IgD-negative memory B cell (primary cell): ENCODE measurements around the gene DUSP11. TPM values are rescaled to one million over a fixed set of nuclear protein-coding genes. Genes with fewer than 3 reads are reported as not detected.

ENCODE experiments used
- H3K27ac Mint-ChIP-seq, 3 donors: one replicate each; pipeline ENCODE4 v1.8.0; 2020 to 2022; ENCODE audit warnings: mild to moderate bottlenecking in 3 of 3, mixed read lengths in 3 of 3, moderate library complexity in 1 of 3
- H3K27me3 Mint-ChIP-seq: one replicate; pipeline ENCODE4 v1.8.0; 2021; ENCODE audit warnings: mixed read lengths
- H3K36me3 Mint-ChIP-seq: one replicate; pipeline ENCODE4 v1.8.0; 2020; ENCODE audit warnings: mild to moderate bottlenecking, mixed read lengths
- H3K4me1 Mint-ChIP-seq, 3 donors: one replicate each; pipeline ENCODE4 v1.8.0; 2020 to 2022; ENCODE audit warnings: mixed read lengths in 3 of 3, mild to moderate bottlenecking in 1 of 3
- H3K4me3 Mint-ChIP-seq, 4 donors: one replicate each; pipeline ENCODE4 v1.8.0; 2020 to 2022; ENCODE audit warnings: mild to moderate bottlenecking in 4 of 4, mixed read lengths in 4 of 4, moderate library complexity in 3 of 4
- H3K9me3 Mint-ChIP-seq, 3 donors: one replicate each; pipeline ENCODE4 v1.8.0; 2020 to 2021; ENCODE audit warnings: mixed read lengths in 3 of 3, mild to moderate bottlenecking in 1 of 3
- polyA plus RNA-seq: library from polyadenylated mRNA; unstranded; fragments of 300-500 nt; fragmentation: Illumina TruSeq; gene quantifications from one replicate; pipeline ENCODE4 v1.2.3, GENCODE V29; 2021

Gene DUSP11
- polyA plus RNA-seq, 1 donor from 2014 or later: 47.3 TPM

DNA sequence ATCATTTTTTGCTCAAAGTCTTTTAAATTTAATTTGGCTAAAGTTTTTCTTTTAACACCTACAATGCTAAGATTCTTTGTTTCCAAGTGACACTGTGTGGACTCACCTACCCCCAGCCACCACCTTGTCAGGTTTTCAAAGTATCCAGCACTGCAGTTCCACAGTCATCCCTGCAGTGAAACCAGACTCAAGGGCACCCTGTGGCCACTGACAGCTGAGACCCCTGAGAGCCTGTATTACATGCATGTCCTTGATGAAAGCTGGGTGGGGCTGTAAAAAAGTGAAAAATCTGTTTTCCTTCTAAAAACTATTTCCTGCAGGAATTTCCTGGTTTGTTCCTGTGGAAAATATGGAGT lies 62.7 kb downstream of the DUSP11 start:
- no peak overlapping the region for H3K27ac Mint-ChIP-seq
- peak overlapping the region in 1 of 4 donors; percentile 15 for H3K4me3 Mint-ChIP-seq
- H3K9me3 Mint-ChIP-seq: peaks cover 5 to 15% (median 14%) of the 10 kb centered on the region in 3 donors
- H3K27me3 Mint-ChIP-seq: peaks cover 6% of the 10 kb centered on the region
- H3K36me3 Mint-ChIP-seq: peaks cover 6% of the 10 kb centered on the region
- no peaks in the 10 kb centered on the region for H3K4me1 Mint-ChIP-seq

DNA sequence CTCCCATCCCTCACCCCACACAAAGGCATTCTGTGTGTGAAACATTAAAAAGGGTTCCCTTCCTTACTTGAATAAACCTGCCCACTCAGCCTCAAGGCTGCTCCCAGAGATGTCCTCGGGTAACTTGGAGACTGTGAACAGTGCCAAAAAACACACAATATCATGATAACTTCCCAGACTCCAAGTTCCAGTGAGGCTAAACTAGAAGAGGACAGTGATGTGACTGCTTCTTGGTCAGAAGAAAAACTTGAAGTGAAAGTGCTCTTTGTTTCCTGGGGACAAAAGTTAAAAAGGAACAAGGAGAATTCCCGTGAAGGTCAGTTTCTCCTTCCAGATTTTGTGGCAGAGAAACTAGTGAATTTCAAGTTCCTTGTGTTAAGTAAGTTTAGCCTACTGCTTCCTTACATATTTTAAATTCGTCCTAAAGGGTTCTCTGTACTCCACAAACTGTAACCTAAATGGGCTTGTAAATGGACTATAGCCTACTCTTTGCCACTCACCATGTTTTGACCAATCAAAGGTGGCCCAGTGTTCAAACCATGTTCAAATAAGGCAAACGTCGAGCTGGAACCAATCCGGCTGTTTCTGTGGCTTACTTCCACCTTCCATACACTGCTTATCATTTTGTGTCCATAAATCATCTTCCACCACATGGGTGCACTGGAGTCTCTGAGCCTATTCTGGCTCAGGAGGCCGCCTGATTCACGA lies 63.2 kb downstream of the DUSP11 start:
- Mint-ChIP-seq H3K9me3 (peaks cover 5 to 15% (median 14%) of the 10 kb centered on the region in 3 donors), H3K36me3 (peaks cover 6% of the 10 kb centered on the region), H3K27me3 (peaks cover 6% of the 10 kb centered on the region), H3K27ac (peak overlapping the region in 1 of 3 donors; percentile 16), H3K4me3 (peak overlapping the region in 1 of 4 donors; percentile 15), H3K4me1 (no peaks in the 10 kb centered on the region)

DNA sequence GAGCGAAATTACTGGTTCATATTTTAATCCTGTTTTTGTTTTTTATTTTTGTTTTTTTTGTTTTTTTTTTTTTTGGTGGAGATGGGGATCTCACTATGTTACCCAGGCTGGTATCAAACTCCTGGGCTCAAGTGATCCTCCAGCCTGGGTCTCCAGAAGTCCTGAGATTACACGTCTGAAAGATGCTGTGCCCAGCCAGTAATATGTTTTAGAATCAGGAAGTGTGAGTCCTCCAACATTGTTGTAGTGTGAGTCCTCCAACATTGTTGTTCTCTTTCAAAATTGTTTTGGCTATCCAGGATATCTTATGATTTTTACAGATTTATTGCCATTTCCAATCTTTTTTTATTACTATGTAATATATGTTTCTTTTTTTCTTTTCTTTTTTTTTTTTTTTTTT lies 65.8 kb downstream of the DUSP11 start:
- H3K36me3 Mint-ChIP-seq: peaks cover 8% of the 10 kb centered on the region
- H3K27me3 Mint-ChIP-seq: peaks cover 6% of the 10 kb centered on the region
- H3K4me3 Mint-ChIP-seq: peak overlapping the region in 2 of 4 donors; percentile 12 to 28
- H3K9me3 Mint-ChIP-seq: peaks cover 5 to 19% (median 15%) of the 10 kb centered on the region in 3 donors
- no peak overlapping the region for H3K27ac Mint-ChIP-seq
- no peaks in the 10 kb centered on the region for H3K4me1 Mint-ChIP-seq

Other genes with a start within 250 kb of the DUSP11 start
- gene NAT8, start 137.7 kb downstream of the DUSP11 start, polyA plus RNA-seq: not detected
- 65.9 TPM for gene TPRKB, start 42.8 kb downstream of the DUSP11 start, polyA plus RNA-seq
- not detected for gene C2orf78, start 4.1 kb upstream of the DUSP11 start, polyA plus RNA-seq
- 50.0 TPM for gene STAMBP, start 48.9 kb upstream of the DUSP11 start, polyA plus RNA-seq
- gene ACTG2, start 112.9 kb upstream of the DUSP11 start, polyA plus RNA-seq: not detected
- 187 TPM for gene DGUOK, start 146.8 kb upstream of the DUSP11 start, polyA plus RNA-seq
- gene TET3, start 204.8 kb upstream of the DUSP11 start, polyA plus RNA-seq: 0.46 TPM